HepG2 (cell line): ENCODE results near the gene MRPL58. TPM values are rescaled to one million over a fixed set of nuclear protein-coding genes. Genes with fewer than 3 reads are reported as not detected.

Source experiments
- MXI1 ChIP-seq: IDR thresholded peaks from 3 replicates; pipeline ENCODE4 v1.6.1; 2012; ENCODE audit warnings: low read depth, low read length, inconsistent platforms, borderline replicate concordance
- RAD51 ChIP-seq: fragments of 450-650 bp; IDR thresholded peaks from 2 replicates; pipeline ENCODE4 v1.6.1; 2016; ENCODE audit warnings: borderline replicate concordance
- SYNCRIP ChIP-seq: fragments of 200-400 bp; formaldehyde crosslinking; IDR thresholded peaks from 2 replicates; pipeline ENCODE4 v1.6.1; 2018; ENCODE audit warnings: mild to moderate bottlenecking, low read depth, low read length; ENCODE audit not compliant: insufficient read depth
- ZNF605 ChIP-seq: sonication (generic); formaldehyde crosslinking; IDR thresholded peaks from 2 replicates; pipeline ENCODE4 v1.8.0; 2022; ENCODE audit warnings: mild to moderate bottlenecking, missing genetic modification reagents
- ZNF878 ChIP-seq: sonication (generic); formaldehyde crosslinking; IDR thresholded peaks from 2 replicates; pipeline ENCODE4 v1.8.1; 2023; ENCODE audit warnings: mild to moderate bottlenecking, missing genetic modification reagents, moderate library complexity
- polyA plus RNA-seq, 8 experiments: library from polyadenylated mRNA; depleted of rRNA in 3 of 8; stranded (reverse) in 7 of 8; unstranded in 1 of 8; fragments of >200 nt; fragmentation: Illumina TruSeq in 4 of 8; extraction: Trizol in 4 of 8; gene quantifications; 2 replicates each; pipeline versions ENCODE4 v1.2.1 to v1.2.3, GENCODE V29; 2011 to 2016; ENCODE audit warnings: low read depth in 4 of 8, missing spikeins in 1 of 8, mixed read lengths in 1 of 8; ENCODE audit not compliant: insufficient read depth in 1 of 8
- total RNA-seq, 5 experiments: library from RNA; depleted of rRNA; stranded (reverse); fragments of >200 nt; fragmentation: Illumina TruSeq; extraction: Trizol; gene quantifications; 2 replicates each; pipeline ENCODE4 v1.2.3, GENCODE V29; 2016; ENCODE audit warnings: low read depth in 1 of 5
- TF ChIP-seq, protein P1 (sequence below): sonication (generic); formaldehyde crosslinking; IDR thresholded peaks from 2 replicates; pipeline ENCODE4; 2020; ENCODE audit warnings: missing genetic modification reagents, mild to moderate bottlenecking, borderline replicate concordance
- TF ChIP-seq, protein P2 (sequence below): sonication (generic); formaldehyde crosslinking; IDR thresholded peaks from 2 replicates; pipeline ENCODE4 v1.5.0; 2020; ENCODE audit warnings: mild to moderate bottlenecking, missing genetic modification reagents, moderate library complexity

The MRPL58 gene
- total and polyA plus RNA-seq, 2 of the 13 experiments (the other 11 are each of a cell fraction or from before 2014, with no cell fraction given): 44.9 to 68.9 TPM

DNA sequence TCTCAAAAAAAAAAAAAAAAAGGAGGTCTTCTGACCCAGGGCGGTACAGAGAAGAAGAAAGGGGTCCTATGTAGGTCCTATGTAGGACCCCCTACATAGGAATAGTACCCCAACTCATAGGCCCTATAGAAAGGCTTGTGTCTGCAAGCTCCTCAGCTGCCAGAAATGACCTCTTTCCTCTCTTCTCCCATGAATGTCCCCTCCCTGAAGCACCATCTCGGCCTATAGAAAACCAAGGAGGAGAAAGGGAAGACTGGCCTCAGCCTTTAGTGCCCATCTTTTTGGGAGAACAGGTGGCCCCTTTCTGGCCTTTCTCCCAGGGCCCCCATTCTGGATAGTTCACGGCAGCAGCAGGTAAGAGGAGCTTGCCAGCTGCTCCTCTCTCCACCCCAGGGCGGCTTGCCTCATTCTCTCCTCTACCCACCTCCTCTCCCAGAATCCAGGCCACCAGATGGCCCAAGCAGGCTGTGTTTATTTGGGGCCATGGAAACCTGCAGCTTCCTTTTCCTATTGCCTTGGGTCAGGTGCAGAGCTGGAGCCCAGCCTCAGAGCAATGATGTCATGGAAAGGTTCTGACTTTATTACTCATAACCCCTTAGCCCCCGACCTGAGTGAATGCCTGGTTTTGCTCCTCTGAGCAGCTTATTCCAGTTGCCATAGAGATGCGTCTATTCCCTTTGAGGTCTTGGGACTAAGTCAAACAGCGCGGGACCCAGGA lies 1.6 kb upstream of the MRPL58 start (continued):
- TF ChIP-seq RAD51 (no peak), SYNCRIP (no peak), MXI1 (peak; percentile 47; the same call in 1 of the 3 replicates), ZNF878 (CRISPR knock-in tag) (peak; percentile 23; the same call in 1 of the 2 replicates), ZNF605 (CRISPR knock-in tag) (0 out of 2 replicates have a peak, but pooled peaks have one; percentile 31)
- TF ChIP-seq, protein P1, sequence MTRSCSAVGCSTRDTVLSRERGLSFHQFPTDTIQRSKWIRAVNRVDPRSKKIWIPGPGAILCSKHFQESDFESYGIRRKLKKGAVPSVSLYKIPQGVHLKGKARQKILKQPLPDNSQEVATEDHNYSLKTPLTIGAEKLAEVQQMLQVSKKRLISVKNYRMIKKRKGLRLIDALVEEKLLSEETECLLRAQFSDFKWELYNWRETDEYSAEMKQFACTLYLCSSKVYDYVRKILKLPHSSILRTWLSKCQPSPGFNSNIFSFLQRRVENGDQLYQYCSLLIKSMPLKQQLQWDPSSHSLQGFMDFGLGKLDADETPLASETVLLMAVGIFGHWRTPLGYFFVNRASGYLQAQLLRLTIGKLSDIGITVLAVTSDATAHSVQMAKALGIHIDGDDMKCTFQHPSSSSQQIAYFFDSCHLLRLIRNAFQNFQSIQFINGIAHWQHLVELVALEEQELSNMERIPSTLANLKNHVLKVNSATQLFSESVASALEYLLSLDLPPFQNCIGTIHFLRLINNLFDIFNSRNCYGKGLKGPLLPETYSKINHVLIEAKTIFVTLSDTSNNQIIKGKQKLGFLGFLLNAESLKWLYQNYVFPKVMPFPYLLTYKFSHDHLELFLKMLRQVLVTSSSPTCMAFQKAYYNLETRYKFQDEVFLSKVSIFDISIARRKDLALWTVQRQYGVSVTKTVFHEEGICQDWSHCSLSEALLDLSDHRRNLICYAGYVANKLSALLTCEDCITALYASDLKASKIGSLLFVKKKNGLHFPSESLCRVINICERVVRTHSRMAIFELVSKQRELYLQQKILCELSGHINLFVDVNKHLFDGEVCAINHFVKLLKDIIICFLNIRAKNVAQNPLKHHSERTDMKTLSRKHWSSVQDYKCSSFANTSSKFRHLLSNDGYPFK: peak; percentile 16; the same call in 1 of the 2 replicates
- TF ChIP-seq, protein P2, sequence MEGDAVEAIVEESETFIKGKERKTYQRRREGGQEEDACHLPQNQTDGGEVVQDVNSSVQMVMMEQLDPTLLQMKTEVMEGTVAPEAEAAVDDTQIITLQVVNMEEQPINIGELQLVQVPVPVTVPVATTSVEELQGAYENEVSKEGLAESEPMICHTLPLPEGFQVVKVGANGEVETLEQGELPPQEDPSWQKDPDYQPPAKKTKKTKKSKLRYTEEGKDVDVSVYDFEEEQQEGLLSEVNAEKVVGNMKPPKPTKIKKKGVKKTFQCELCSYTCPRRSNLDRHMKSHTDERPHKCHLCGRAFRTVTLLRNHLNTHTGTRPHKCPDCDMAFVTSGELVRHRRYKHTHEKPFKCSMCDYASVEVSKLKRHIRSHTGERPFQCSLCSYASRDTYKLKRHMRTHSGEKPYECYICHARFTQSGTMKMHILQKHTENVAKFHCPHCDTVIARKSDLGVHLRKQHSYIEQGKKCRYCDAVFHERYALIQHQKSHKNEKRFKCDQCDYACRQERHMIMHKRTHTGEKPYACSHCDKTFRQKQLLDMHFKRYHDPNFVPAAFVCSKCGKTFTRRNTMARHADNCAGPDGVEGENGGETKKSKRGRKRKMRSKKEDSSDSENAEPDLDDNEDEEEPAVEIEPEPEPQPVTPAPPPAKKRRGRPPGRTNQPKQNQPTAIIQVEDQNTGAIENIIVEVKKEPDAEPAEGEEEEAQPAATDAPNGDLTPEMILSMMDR (CRISPR knock-in tag): peak; percentile 54
- TF ChIP-seq, all 625 proteins: peak for 15
